Stimulated activated effector memory CD8-positive, alpha-beta T cell treated with anti-CD3 and anti-CD28 coated beads, Interleukin-12 subunit alpha, Interleukin-12 subunit beta, amount 100 ng/mL, for 72 hours (primary cell): ENCODE measurements around the gene BET1.

ENCODE experiments used
- ATAC-seq: fragments of 150-1000 bp; cut with Tn5 transposase; 2 replicates; pipeline ENCODE4 v1.10.0; 2021
- DNase-seq, 2 donors: peaks; one replicate each; pipeline ENCODE4 v3.0.0; 2021 to 2022; ENCODE audit warnings: low spot score in 2 of 2
- H3K27ac Mint-ChIP-seq: one replicate; pipeline ENCODE4 v1.8.0; 2022; ENCODE audit warnings: mild to moderate bottlenecking, mixed read lengths
- H3K36me3 Mint-ChIP-seq: one replicate; pipeline ENCODE4 v1.8.0; 2022; ENCODE audit warnings: mild to moderate bottlenecking, mixed read lengths
- H3K4me1 Mint-ChIP-seq: one replicate; pipeline ENCODE4 v1.8.0; 2022; ENCODE audit warnings: mixed read lengths
- H3K4me3 Mint-ChIP-seq: one replicate; pipeline ENCODE4 v1.8.0; 2022; ENCODE audit warnings: mild to moderate bottlenecking, mixed read lengths
- H3K9me3 Mint-ChIP-seq: one replicate; pipeline ENCODE4 v1.8.0; 2022; ENCODE audit warnings: mixed read lengths

BET1 gene

GRCh38 chr7:93985101-93985500 lies 19.1 kb downstream of the BET1 start:
- ATAC-seq: no peak
- H3K4me1 Mint-ChIP-seq: peaks cover 12% of the 10 kb centered on the region

DNA sequence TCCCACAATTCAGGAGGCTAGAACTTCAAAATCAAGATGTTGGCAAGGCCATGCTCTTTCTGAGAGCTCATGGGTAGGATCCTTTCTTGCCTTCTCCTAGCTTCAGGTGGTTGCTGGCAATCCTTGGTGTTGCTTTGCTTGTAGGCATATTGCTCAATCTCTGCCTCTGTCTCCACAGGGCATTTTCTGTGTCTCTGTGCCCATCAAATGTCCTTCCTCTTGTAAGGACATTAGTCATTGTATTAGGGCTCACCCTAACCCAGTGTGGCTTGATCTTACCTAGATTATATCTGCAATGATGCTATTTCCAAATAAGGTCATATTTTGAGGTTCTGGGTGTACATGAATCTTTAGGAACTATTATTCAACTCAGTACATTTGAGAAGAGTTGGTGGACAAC lies 20.1 kb downstream of the BET1 start:
- ATAC-seq (no peak), DNase-seq (no peak)
- Mint-ChIP-seq H3K27ac (no peak overlapping the region), H3K4me3 (no peak overlapping the region), H3K4me1 (peaks cover 14% of the 10 kb centered on the region), H3K36me3 (no peaks in the 10 kb centered on the region), H3K9me3 (no peaks in the 10 kb centered on the region)

More at GRCh38 chr7:93985101-93985500, 19.1 kb downstream of the BET1 start:
- Mint-ChIP-seq H3K9me3 (no peaks in the 10 kb centered on the region), H3K4me3 (no peak overlapping the region), H3K27ac (no peak overlapping the region), H3K36me3 (no peaks in the 10 kb centered on the region)
- no peak for DNase-seq

DNA sequence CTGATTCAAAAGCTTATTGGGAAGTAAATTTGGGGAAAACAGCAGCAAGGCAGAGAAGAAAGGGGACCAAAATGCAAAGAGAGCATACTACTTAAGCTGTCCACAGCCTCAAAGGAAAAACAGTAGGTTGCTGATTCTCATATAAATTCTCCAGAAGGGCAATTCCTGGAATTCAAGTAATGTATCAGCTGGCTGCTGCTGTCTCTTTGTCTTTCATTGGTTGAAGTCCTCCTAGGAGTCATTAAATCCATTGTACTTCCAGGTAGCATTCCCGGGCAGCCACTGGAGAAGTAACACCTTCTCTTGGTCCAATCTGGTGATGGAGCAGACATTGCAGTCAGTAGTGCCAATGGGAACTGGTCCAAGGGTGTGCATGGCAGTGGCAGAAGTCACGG lies 22.7 kb downstream of the BET1 start:
- DNase-seq (no peak), ATAC-seq (no peak)
- H3K9me3 Mint-ChIP-seq: no peaks in the 10 kb centered on the region
- peaks cover 14% of the 10 kb centered on the region for H3K4me1 Mint-ChIP-seq
- H3K27ac Mint-ChIP-seq: no peak overlapping the region
- no peaks in the 10 kb centered on the region for H3K36me3 Mint-ChIP-seq
- H3K4me3 Mint-ChIP-seq: peak overlapping the region; percentile 24

DNA sequence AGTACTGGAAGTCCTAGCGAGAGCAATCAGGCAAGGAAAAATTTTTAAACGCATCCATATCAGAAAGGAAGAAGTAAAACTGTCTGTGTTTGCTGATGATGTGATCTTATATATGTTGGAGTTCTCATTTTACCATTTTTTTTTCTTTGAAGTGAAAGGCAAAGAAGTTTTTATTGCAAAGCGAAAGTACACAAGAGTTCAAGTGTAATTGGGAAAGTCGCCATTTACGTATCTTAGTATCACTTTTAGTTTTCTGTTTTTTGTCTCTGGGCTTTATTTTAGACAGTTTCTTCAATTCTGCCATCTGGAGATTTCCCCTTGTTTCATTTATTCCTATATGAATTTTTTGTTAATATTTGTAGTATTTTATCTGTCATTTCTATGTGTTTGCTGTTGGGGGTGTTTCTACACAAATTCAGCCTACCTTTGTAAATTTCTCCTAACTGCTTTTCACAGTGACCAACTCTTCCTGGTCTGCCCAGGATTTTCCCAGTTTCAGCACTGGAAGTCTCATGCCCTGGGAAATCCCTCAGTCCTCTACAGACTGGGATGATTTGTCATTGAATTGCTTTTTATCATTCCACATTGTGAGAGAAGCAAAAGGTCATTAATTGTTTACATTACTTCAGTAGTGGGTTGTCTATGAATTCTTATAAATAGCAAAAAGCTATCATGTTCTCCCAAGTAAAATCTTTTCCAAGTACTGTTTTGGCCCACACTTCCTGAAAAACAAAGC lies 23.2 kb downstream of the BET1 start:
- Mint-ChIP-seq H3K36me3 (no peaks in the 10 kb centered on the region), H3K27ac (no peak overlapping the region), H3K4me3 (peak overlapping the region; percentile 24), H3K4me1 (peaks cover 14% of the 10 kb centered on the region), H3K9me3 (no peaks in the 10 kb centered on the region)
- DNase-seq (no peak), ATAC-seq (no peak)

DNA sequence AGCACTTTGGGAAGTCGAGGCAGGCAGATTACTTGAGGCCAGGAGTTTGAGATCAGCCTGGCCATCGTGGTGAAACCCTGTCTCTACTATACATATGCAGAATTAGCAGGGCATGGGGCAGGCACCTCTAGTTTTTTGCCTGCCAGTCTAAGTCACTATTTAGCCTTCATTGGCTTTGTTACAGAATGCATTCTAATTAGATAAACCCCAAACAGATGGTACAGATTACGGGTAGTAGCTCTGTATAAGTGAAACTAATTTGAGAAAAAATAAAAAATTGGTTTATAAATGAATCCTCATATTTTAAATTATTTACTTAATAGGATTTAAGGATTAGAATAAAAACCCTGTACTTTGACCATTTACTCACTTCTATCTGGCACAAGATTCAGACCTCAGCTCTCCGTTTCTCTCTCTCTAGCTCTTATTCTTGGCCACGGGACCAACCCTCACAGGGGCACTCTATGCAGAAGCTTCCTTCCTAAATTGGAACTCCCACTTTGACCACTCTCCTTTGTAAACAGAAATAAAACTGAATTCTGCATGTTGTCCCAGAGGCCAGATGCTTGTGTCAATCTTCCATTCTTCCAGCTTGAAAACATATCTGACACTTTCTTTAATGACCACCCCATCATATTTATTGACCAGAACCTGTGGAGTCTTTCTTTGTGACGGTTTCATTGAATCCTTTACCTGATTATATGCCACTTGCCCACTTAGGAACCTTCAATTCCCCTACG lies 26.8 kb downstream of the BET1 start:
- Mint-ChIP-seq H3K4me1 (peaks cover 14% of the 10 kb centered on the region), H3K27ac (no peak overlapping the region), H3K36me3 (no peaks in the 10 kb centered on the region), H3K9me3 (no peaks in the 10 kb centered on the region), H3K4me3 (no peak overlapping the region)
- ATAC-seq: no peak
- DNase-seq: no peak

GRCh38 chr7:93973134-93973533 lies 31.0 kb downstream of the BET1 start:
- H3K36me3 Mint-ChIP-seq: no peaks in the 10 kb centered on the region
- no peaks in the 10 kb centered on the region for H3K9me3 Mint-ChIP-seq
- no peak overlapping the region for H3K27ac Mint-ChIP-seq
- no peak overlapping the region for H3K4me3 Mint-ChIP-seq
- no peaks in the 10 kb centered on the region for H3K4me1 Mint-ChIP-seq
- no peak for DNase-seq
- ATAC-seq: no peak

- Mint-ChIP-seq H3K4me1 (no peaks in the 10 kb centered on the region), H3K27ac (no peak overlapping the region), H3K9me3 (no peaks in the 10 kb centered on the region), H3K36me3 (no peaks in the 10 kb centered on the region), H3K4me3 (no peak overlapping the region)
- DNase-seq (no peak), ATAC-seq (no peak)
Observed at GRCh38 chr7:93972029-93972725, 32.0 kb downstream of the BET1 start.

GRCh38 chr7:93968911-93969620 lies 35.1 kb downstream of the BET1 start:
- Mint-ChIP-seq H3K4me1 (no peaks in the 10 kb centered on the region), H3K36me3 (no peaks in the 10 kb centered on the region), H3K4me3 (no peak overlapping the region), H3K9me3 (no peaks in the 10 kb centered on the region), H3K27ac (no peak overlapping the region)
- no peak for DNase-seq
- no peak for ATAC-seq

GRCh38 chr7:93964813-93965212 lies 39.3 kb downstream of the BET1 start:
- no peak for ATAC-seq
- no peak overlapping the region for H3K4me3 Mint-ChIP-seq
- H3K4me1 Mint-ChIP-seq: no peaks in the 10 kb centered on the region
- H3K9me3 Mint-ChIP-seq: no peaks in the 10 kb centered on the region
- DNase-seq: no peak
- no peaks in the 10 kb centered on the region for H3K36me3 Mint-ChIP-seq
- H3K27ac Mint-ChIP-seq: no peak overlapping the region

DNA sequence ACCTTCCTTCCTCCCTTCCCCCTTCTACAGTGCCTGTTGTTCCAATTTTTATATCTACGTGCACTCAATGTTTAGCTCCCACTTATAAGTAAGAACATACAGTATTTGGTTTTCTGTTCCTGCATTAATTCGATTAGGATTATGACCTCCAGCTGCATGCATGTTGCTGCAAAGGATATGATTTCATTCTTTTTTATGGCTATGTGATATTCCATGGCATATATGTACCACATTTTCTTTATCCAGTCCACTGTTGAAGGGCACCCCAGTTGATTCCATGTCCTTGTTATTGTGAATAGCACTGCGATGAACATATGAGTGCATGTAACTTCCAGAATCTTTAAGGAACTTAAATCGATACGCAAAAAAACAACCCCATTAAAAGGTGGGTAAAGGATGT lies 39.9 kb downstream of the BET1 start:
- no peaks in the 10 kb centered on the region for H3K36me3 Mint-ChIP-seq
- DNase-seq (no peak), ATAC-seq (no peak)
- H3K4me3 Mint-ChIP-seq: no peak overlapping the region
- H3K4me1 Mint-ChIP-seq: no peaks in the 10 kb centered on the region
- H3K9me3 Mint-ChIP-seq: no peaks in the 10 kb centered on the region
- no peak overlapping the region for H3K27ac Mint-ChIP-seq

DNA sequence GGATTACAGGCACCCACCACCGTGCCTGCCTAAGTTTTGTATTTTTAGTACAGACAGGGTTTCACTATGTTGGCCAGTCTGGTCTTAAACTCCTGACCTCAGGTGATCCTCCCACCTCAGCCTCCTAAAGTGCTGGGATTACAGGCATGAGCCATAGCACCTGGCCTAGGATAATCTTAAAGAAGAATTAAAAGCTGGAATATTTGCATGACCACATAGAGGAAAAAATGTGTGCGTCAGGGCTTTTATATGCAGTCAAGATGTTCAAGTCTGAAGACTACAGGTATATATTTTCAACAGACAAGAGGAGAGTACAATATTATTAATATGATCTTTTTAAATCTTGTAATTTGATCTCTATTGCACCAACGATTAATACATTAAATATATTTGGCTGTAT lies 43.2 kb downstream of the BET1 start:
- H3K4me3 Mint-ChIP-seq: no peak overlapping the region
- H3K9me3 Mint-ChIP-seq: no peaks in the 10 kb centered on the region
- no peak overlapping the region for H3K27ac Mint-ChIP-seq
- no peaks in the 10 kb centered on the region for H3K36me3 Mint-ChIP-seq
- DNase-seq (no peak), ATAC-seq (no peak)
- no peaks in the 10 kb centered on the region for H3K4me1 Mint-ChIP-seq

- ATAC-seq (no peak), DNase-seq (no peak)
- Mint-ChIP-seq H3K27ac (no peak overlapping the region), H3K4me1 (no peaks in the 10 kb centered on the region), H3K36me3 (no peaks in the 10 kb centered on the region), H3K4me3 (no peak overlapping the region), H3K9me3 (no peaks in the 10 kb centered on the region)
Observed at GRCh38 chr7:93958651-93959050, 45.5 kb downstream of the BET1 start.

DNA sequence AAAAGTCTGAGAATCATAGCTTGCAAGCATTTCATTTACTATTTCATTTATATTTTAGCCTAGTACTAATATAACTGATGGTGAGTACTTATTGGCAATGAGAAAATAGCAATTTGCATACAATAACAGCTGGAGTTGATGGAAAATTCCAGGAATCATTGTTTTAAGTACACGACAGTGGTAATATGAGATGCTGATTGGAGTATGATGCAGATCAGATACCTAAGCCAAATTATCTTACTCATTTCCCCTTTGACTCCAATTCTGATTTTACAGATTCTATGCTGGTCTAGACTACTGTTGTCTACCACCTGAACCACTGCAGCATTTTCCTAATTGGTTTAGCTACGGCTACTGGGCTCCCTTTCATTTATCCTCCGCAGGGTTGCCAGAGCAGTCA lies 45.9 kb downstream of the BET1 start:
- Mint-ChIP-seq H3K4me3 (no peak overlapping the region), H3K4me1 (no peaks in the 10 kb centered on the region), H3K9me3 (no peaks in the 10 kb centered on the region), H3K36me3 (no peaks in the 10 kb centered on the region), H3K27ac (no peak overlapping the region)
- ATAC-seq: no peak
- DNase-seq: no peak

- Mint-ChIP-seq H3K4me1 (no peaks in the 10 kb centered on the region), H3K9me3 (no peaks in the 10 kb centered on the region), H3K36me3 (no peaks in the 10 kb centered on the region), H3K4me3 (no peak overlapping the region), H3K27ac (no peak overlapping the region)
- ATAC-seq (no peak), DNase-seq (no peak)
Observed at GRCh38 chr7:93957767-93958166, 46.4 kb downstream of the BET1 start.

DNA sequence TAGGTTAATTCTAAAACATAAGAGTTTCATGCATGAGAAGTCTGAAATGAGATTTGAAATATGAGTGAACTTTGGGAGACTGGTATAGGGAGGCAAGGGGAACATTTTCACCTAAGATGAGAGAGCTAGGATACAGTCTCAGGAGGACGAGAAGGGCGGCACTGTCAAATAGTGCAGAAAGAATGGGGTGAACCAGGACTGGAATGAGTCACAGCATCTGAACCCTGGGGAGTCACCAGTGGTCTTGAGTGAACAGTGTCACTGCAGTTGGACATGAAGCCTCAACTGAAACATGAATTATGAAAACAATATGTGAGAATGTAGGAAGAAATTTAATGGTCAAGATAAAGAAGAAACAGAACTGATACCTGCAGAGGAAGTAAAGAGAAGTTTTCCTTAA lies 48.9 kb downstream of the BET1 start:
- Mint-ChIP-seq H3K4me3 (no peak overlapping the region), H3K36me3 (no peaks in the 10 kb centered on the region), H3K27ac (no peak overlapping the region), H3K4me1 (no peaks in the 10 kb centered on the region), H3K9me3 (no peaks in the 10 kb centered on the region)
- peak; percentile 58 for ATAC-seq
- no peak for DNase-seq
